ENCODE results near the gene SERPINB13. TPM values are rescaled to one million over a fixed set of nuclear protein-coding genes. Genes with fewer than 3 reads are reported as not detected.

The SERPINB13 gene
- polyA plus RNA-seq, 1 donor from 2014 or later: not detected

GRCh38 chr18:63578357-63578958 is 8.7 kb upstream of the SERPINB13 start:
- H2AFZ ChIP-seq (ENCODE audit: low read depth, low read length): no peak overlapping the region

GRCh38 chr18:63579616-63580015 is 7.5 kb upstream of the SERPINB13 start:
- no peak for TF ChIP-seq SMC3 (conservative IDR thresholded peaks at IDR 0.05; ENCODE audit: poor library complexity)
- Histone ChIP-seq H3K27ac (ENCODE audit: low read length) (no peak overlapping the region), H3K9ac (ENCODE audit: low read length) (no peak overlapping the region), H3K9me2 (ENCODE audit: insufficient read depth, low read length) (no peaks in the 10 kb centered on the region), H3F3A (ENCODE audit: insufficient read depth, low read length, poor library complexity, severe bottlenecking) (no peaks in the 10 kb centered on the region), H3K79me2 (replicated peaks; ENCODE audit: insufficient read depth, low read length) (no peaks in the 10 kb centered on the region), H3K9me3 (ENCODE audit: low read length) (no peaks in the 10 kb centered on the region), H3K36me3 (ENCODE audit: insufficient read depth, low read length) (no peaks in the 10 kb centered on the region), H2AFZ (ENCODE audit: low read depth, low read length) (no peak overlapping the region), H3K4me2 (ENCODE audit: low read length) (no peak overlapping the region), H3K4me3 (ENCODE audit: low read length) (no peak overlapping the region), H4K20me1 (ENCODE audit: insufficient read depth) (no peaks in the 10 kb centered on the region), H3K27me3 (ENCODE audit: insufficient read depth, low read depth, low read length) (no peaks in the 10 kb centered on the region)

More at GRCh38 chr18:63578357-63578958, 8.7 kb upstream of the SERPINB13 start:
- Histone ChIP-seq H3K36me3 (ENCODE audit: insufficient read depth, low read length) (no peaks in the 10 kb centered on the region), H3K27ac (ENCODE audit: low read length) (no peak overlapping the region), H3K4me3 (ENCODE audit: low read length) (no peak overlapping the region), H4K20me1 (ENCODE audit: insufficient read depth) (no peaks in the 10 kb centered on the region), H3F3A (ENCODE audit: insufficient read depth, low read length, poor library complexity, severe bottlenecking) (no peaks in the 10 kb centered on the region), H3K9me3 (ENCODE audit: low read length) (no peaks in the 10 kb centered on the region), H3K27me3 (ENCODE audit: insufficient read depth, low read depth, low read length) (no peaks in the 10 kb centered on the region), H3K79me2 (replicated peaks; ENCODE audit: insufficient read depth, low read length) (no peaks in the 10 kb centered on the region), H3K9me2 (ENCODE audit: insufficient read depth, low read length) (no peaks in the 10 kb centered on the region), H3K9ac (ENCODE audit: low read length) (no peak overlapping the region), H3K4me2 (ENCODE audit: low read length) (no peak overlapping the region)
- no peak for TF ChIP-seq TAF1 (IDR thresholded peaks at IDR 0.05; ENCODE audit: low read depth)
- TF ChIP-seq CTCF (IDR thresholded peaks at IDR 0.05; ENCODE audit: poor library complexity, severe bottlenecking): peak; percentile 39

- TF ChIP-seq CTCF (IDR thresholded peaks at IDR 0.05; ENCODE audit: poor library complexity, severe bottlenecking) (no peak), POLR2AphosphoS5 (IDR thresholded peaks at IDR 0.05) (no peak), MXI1 (conservative IDR thresholded peaks at IDR 0.05; ENCODE audit: poor library complexity, severe bottlenecking) (no peak), EP300 (conservative IDR thresholded peaks at IDR 0.05; ENCODE audit: poor library complexity, severe bottlenecking) (no peak), EZH2 (IDR thresholded peaks at IDR 0.05; ENCODE audit: borderline replicate concordance, insufficient read depth, low read length, poor library complexity, severe bottlenecking) (no peak), TAF1 (IDR thresholded peaks at IDR 0.05; ENCODE audit: low read depth) (no peak), SMC3 (conservative IDR thresholded peaks at IDR 0.05; ENCODE audit: poor library complexity) (no peak), REST (IDR thresholded peaks at IDR 0.05; ENCODE audit: borderline replicate concordance) (no peak), RAD21 (conservative IDR thresholded peaks at IDR 0.05) (no peak)
- Histone ChIP-seq H2AFZ (ENCODE audit: low read depth, low read length) (no peak overlapping the region), H3K9ac (ENCODE audit: low read length) (no peak overlapping the region), H3F3A (ENCODE audit: insufficient read depth, low read length, poor library complexity, severe bottlenecking) (no peaks in the 10 kb centered on the region), H4K20me1 (ENCODE audit: insufficient read depth) (no peaks in the 10 kb centered on the region), H3K4me2 (ENCODE audit: low read length) (no peak overlapping the region), H3K9me3 (ENCODE audit: low read length) (no peaks in the 10 kb centered on the region), H3K27ac (ENCODE audit: low read length) (no peak overlapping the region), H3K9me2 (ENCODE audit: insufficient read depth, low read length) (no peaks in the 10 kb centered on the region), H3K27me3 (ENCODE audit: insufficient read depth, low read depth, low read length) (no peaks in the 10 kb centered on the region), H3K36me3 (ENCODE audit: insufficient read depth, low read length) (no peaks in the 10 kb centered on the region), H3K4me3 (ENCODE audit: low read length) (no peak overlapping the region), H3K79me2 (replicated peaks; ENCODE audit: insufficient read depth, low read length) (no peaks in the 10 kb centered on the region)
These were observed 1.2 kb upstream of the SERPINB13 start for GRCh38 chr18:63585988-63586387.
